GM12864 (cell line): ENCODE results near the gene ZCCHC2.

ENCODE experiments used
- DNase-seq: peaks from one replicate; pipeline ENCODE4 v3.0.0-alpha.2; 2011; ENCODE audit warnings: low read depth
- H3K4me3 ChIP-seq: 2 replicates; pipeline ENCODE4 v1.5.1; 2011; ENCODE audit warnings: mild to moderate bottlenecking, low read depth, low read length, control low read depth
- CTCF ChIP-seq: IDR thresholded peaks from 2 replicates; pipeline ENCODE4 v1.5.1; 2011; ENCODE audit warnings: low read depth, mild to moderate bottlenecking, moderate library complexity, low read length, control low read depth, inconsistent platforms; ENCODE audit errors: missing control alignments

The ZCCHC2 gene

GRCh38 chr18:62618735-62619134, 95.9 kb downstream of the ZCCHC2 start:
- no peak for TF ChIP-seq CTCF
- H3K4me3 ChIP-seq = no peak overlapping the region
- no peak for DNase-seq

GRCh38 chr18:62621546-62621945, 98.7 kb downstream of the ZCCHC2 start:
- DNase-seq = no peak
- H3K4me3 ChIP-seq = no peak overlapping the region

GRCh38 chr18:62625019-62625418, 102.2 kb downstream of the ZCCHC2 start:
- no peak for TF ChIP-seq CTCF
- no peak overlapping the region for H3K4me3 ChIP-seq
- no peak for DNase-seq

More at GRCh38 chr18:62621546-62621945, 98.7 kb downstream of the ZCCHC2 start:
- TF ChIP-seq CTCF = no peak
